Measurements from ENCODE around the gene LRMDA. TPM values are rescaled to one million over a fixed set of nuclear protein-coding genes. Genes with fewer than 3 reads are reported as not detected.

Gene LRMDA
- total RNA-seq, 1 experiment from 2014 or later, result not detected

DNA sequence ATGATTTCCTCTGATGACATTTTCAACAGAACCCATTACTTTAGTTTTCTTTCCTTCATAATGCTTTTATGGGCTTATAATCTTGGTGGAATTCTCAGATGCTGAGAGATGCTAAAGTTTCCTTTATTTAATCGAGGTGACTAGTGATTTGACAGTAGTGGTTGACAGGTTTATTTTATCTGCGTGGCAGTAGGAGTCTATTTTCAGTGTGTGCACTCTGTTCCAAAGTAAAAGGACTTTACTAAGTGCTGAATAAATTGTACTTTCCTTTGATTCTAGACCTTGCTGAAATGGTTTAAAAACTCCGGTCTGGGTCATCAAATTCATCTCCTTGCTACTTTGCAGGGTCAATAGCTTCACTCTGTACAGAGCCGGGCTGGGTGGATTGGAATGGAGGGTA lies 900.3 kb downstream of the LRMDA start:
- no peak for DNase-seq (ENCODE audit: low spot score)
- in situ Hi-C loops (cut with HindIII; ENCODE audit: low sequenced_read_pairs), result no loop called here

DNA sequence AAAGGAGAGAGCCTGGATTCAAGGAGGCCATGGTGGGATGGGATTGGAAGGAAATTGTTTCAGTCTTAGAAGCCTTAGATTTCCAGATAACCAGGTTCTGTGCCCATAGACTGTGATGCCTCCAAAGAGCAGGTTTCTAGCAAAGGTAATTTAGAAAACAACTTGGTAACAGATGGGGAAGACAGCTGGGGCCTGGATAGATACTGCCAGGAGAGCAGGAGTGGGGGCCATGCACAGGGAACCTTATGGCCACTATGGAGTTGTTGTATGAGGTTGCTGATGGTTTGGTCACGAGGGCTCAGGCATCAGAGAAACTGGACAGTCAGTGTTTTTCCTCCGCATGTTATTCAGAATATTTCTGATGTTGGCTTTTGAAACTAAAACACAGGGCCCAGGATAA lies 901.9 kb downstream of the LRMDA start:
- in situ Hi-C loops (cut with HindIII; ENCODE audit: low sequenced_read_pairs), result no loop called here

DNA sequence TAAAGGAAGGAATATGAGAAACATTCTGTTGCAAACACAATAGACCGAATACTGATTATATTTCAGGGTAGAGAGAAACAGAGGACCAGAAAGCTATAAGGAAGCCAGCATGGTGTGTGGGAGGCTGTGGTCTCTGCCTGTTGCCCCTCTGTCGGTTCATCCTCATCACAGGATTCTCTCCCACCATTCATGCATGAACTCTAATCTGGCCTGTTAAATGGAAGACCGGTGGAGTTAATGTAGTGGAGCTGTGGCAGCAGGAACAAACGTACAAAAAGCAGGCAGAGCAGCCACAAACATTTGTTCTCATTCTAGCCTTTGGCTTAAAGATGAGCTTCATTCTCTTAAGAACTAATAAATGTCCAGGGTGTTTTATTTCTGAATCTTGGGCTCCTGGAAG lies 902.4 kb downstream of the LRMDA start:
- peak; percentile 58 for DNase-seq (ENCODE audit: low spot score)
- in situ Hi-C loops (cut with HindIII; ENCODE audit: low sequenced_read_pairs), result no loop called here

More for the DNA sequence above, 901.9 kb downstream of the LRMDA start:
- DNase-seq (ENCODE audit: low spot score), result peak; percentile 98

DNA sequence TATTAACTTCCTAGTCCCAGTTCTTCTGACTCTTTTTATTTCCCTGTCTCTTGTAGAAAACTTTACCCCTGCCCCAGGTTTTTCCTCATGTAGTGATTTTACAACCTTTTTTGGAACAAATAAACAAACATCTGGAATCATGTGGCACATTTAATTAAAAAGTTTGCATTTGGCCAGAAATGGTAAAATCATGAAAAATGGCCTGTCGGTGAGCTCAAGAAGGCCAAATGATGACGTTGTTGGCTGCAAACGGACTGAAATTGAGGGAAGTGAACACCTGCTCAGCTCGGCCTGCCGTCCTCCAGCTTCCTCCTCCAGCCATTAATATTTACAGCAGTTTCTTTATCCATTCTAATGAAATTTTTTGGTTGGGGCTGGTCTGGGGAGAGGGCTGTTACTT lies 902.8 kb downstream of the LRMDA start:
- in situ Hi-C loops (cut with HindIII; ENCODE audit: low sequenced_read_pairs), result no loop called here
- DNase-seq (ENCODE audit: low spot score), result peak; percentile 15

DNA sequence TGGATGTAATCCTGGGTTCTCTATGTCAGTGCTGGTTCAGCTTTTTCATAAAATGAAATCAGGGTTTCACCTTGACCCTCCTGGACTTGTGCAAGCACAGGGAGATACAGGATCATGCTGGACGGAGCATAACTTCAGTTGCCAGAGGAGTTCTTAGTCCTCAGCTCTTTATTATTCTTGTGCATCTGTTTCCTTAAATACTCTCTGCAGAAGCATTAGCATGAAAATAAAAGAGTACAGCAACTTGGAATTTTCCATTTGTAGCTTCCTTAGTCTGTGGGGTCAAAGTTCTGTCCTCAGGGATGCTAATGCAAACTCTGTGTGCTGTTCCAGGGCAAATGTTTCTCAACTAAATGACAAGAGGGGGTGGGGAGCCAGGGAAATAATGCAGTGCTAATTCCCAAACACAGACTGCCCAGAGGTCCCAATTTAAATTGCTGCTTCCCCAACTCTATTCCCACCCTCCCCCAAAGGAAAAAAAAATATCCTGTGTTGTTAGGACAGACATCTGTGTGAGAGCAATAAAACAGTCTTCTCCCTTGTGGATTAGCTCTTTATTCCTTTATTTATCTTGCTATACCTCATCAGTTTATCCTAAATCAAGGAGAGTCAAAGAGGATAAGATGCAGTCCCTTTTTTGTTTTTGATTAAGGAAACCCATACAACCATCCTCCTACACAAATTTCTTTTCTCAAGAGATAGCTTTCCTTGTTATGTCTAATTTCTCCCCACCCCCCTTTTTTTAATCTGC lies 905.0 kb downstream of the LRMDA start:
- no peak for DNase-seq (ENCODE audit: low spot score)
- in situ Hi-C loops (cut with HindIII; ENCODE audit: low sequenced_read_pairs), result no loop called here

DNA sequence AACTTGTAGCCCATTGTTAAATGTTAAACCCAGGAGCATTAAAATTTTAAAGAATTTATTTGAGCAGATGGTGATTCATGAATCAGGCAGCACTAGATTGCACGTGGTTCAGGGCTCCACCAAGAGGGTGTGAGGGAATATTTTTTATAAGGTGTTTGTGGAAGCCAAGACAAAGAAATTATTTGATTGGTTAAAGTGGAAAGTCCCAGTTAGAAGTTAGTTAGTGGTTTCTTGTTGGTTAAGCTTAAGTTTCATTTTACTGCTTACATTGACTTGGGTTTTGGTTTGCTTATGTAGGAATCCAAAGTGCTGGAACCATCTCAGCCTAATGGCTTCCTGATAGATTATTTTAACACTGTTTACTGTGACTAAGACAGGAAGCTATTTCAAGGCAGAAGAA lies 906.2 kb downstream of the LRMDA start:
- in situ Hi-C loops (cut with HindIII; ENCODE audit: low sequenced_read_pairs), result no loop called here
- DNase-seq (ENCODE audit: low spot score), result no peak

DNA sequence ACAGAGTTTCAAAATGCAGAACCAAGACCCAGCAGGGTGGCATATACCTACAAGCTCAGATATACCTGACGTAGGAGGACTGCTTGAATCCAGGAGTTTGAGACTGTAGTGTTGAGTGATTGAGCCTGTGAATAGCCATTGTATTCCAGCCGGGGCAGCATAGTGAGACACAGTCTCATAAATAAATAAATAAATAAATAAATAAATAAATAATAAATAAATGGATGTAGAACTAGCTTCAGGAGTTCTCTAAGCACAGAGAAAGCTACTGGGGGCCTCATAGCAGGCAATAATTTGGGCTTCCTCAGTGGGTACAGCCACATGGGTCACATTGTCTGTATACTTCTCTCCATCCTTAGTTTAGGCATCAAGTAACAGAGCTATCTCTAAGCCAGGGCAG lies 906.8 kb downstream of the LRMDA start:
- in situ Hi-C loops (cut with HindIII; ENCODE audit: low sequenced_read_pairs), result no loop called here

DNA sequence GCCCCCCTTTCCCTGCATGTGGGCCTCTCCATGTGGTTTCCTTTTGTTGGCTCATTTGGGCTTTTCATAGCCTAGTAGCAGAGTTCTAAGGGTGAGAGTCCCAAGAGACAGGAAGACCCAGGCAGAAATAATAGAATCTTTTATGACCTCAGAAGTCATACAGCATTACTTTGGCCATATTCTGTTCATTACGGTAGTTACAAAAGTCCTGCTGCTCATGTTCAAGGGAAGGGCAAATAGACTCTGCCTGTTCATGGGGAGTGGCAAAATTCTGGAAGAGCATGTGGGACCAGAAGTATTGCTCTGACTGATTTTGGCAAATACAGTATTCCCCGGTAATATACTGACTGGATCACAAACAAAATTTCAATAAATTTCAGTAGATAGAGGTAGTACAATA lies 910.3 kb downstream of the LRMDA start:
- in situ Hi-C loops (cut with HindIII; ENCODE audit: low sequenced_read_pairs), result no loop called here
- no peak for DNase-seq (ENCODE audit: low spot score)

More for the DNA sequence above, 906.8 kb downstream of the LRMDA start:
- no peak for DNase-seq (ENCODE audit: low spot score)

DNA sequence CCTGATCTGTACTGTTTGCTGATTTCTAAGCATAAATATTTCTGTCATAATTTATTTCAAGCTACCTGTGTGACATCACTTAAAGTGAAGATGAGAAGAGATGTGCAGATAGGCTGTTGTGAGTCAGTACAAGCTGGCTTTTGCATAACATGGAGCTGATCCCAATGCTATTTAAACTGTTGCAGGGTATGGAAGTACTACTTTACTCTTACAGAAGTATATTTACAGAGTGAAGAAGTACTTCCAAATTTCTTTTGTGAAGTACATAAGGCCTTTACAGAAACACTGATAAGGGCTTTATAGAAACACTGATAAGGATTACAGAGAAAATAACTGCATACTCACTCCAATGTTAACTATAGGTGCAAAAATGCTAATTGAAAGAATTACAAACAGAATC lies 911.6 kb downstream of the LRMDA start:
- DNase-seq (ENCODE audit: low spot score), result no peak
- in situ Hi-C loops (cut with HindIII; ENCODE audit: low sequenced_read_pairs), result no loop called here

DNA sequence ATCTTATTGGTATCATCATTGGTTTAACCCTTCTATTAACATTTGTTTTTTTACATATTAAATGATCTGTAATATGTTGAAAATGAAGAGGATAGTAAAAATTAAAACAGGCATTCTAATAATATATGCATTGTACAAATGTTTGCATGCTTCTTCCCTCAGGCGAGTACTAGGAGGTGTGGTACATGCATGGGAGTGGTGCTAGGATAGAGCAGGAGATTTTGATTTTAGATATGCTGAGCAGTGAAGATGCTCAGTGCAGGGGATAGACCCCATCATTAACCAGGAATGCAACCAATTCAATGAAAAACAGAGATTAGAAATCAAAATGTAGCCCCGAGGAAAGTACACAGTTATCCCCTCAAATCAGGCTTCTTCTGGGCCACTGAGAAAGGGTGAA lies 916.4 kb downstream of the LRMDA start:
- no peak for DNase-seq (ENCODE audit: low spot score)
- in situ Hi-C loops (cut with HindIII; ENCODE audit: low sequenced_read_pairs), result no loop called here

DNA sequence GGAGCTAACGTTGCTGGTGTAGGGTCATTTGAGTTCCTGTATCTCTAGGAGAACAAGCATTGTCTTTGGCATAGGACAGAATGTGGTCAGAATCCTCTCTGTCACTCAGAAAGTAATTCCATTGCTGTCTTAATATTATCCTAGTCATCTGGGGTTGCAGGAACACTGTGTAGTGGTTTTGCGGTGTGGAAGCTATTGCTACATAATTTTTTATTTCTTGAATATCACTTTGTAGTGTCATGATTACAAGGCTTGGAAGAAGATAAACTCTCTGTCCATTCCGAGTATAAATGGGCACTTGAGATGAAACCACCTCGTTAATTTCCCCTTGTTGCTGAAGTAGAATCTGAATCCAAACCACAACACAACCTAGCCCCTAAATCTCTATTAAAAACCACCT lies 919.2 kb downstream of the LRMDA start:
- no peak for DNase-seq (ENCODE audit: low spot score)
- in situ Hi-C loops (cut with HindIII; ENCODE audit: low sequenced_read_pairs), result no loop called here

DNA sequence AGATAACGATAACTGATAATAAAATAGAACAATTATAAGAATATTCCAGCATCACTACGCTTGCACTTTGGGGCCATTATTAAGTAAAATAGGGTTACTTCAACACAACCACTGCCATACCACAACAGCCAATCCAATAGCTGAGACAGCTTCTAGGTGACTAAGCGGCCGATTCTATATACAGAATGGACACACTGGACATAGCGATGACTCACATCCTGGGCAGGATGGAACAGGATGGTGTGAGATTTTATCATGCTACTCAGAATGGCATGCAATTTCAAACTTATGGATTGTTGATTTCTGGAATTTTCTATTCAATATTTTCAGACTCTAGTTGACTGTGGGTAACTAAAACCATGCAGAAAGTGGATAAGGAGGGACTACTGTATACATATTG lies 920.9 kb downstream of the LRMDA start:
- DNase-seq (ENCODE audit: low spot score), result no peak

DNA sequence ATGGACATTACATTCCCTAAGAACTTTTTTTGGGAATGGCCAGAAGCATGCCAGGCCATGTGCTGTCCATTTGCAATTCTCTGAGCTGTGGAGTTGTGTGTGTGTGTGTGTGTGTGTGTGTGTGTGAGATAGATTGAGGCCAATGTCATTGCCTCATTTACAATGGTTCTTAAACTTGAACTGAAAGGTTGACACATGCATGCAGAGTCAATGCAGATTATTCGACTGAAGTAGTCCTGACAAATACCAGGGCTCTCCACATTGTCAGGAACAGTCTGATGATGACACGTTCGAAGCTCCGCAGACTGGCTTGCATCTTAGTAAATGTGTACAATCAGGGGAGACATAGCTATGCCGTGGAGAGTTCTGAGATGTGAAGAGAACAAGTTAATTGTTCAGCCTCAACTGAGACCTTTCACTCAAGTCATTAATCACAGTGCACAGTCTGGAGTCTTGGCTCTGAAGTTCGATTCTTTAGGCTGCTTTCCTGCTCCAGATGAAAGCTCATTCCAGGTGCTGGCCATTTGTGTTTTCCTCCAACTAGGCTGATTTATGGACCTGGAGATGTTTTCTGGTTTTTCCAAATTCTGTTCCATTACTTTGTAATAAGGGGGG lies 921.9 kb downstream of the LRMDA start:
- in situ Hi-C loops (cut with HindIII; ENCODE audit: low sequenced_read_pairs), result no loop called here
- DNase-seq (ENCODE audit: low spot score), result no peak

More for the DNA sequence above, 920.9 kb downstream of the LRMDA start:
- in situ Hi-C loops (cut with HindIII; ENCODE audit: low sequenced_read_pairs), result no loop called here

DNA sequence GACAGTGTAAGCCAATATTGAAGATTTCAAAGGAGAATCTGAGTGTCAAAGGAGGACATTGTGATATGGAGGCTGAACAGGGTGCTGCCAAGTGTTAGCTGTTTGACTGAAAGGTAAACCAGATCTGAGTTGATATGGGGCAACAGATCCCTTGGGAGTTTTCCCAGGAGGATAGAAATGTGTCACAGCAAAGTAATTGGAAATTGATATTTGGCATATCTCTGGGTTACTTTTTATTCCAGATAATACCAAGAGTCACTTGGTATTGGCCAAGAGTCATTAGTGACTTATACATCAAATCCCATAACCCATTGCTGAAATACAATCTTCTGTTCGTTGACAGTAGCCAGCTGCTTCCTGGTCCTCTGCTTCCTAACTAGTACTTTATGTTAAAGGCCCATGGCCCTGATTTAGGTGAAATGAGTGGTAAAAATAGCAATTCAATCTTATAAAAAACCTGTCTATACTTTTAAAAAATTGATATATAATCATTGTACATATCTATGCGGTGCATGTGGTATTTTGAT lies 922.9 kb downstream of the LRMDA start:
- in situ Hi-C loops (cut with HindIII; ENCODE audit: low sequenced_read_pairs), result no loop called here
- DNase-seq (ENCODE audit: low spot score), result no peak

DNA sequence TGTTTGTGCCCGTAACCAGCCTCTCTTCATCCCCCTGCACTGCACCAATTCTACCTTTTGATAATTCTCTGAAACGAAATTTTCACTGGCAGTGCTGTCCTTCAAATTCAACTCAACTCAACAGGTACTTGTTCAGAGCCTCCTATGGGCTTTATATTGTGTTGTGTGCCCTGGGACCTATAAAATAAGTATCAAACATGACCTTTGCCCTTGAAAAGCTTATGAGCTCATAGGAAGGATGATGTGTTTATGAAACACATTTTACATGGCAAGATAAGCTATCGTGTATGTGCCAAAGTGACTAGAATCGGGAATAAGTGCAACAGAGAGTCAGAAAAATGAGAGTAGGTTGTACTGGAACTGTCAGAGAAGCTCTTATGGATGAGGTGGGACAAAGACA lies 923.5 kb downstream of the LRMDA start:
- in situ Hi-C loops (cut with HindIII; ENCODE audit: low sequenced_read_pairs), result no loop called here
- DNase-seq (ENCODE audit: low spot score), result no peak

DNA sequence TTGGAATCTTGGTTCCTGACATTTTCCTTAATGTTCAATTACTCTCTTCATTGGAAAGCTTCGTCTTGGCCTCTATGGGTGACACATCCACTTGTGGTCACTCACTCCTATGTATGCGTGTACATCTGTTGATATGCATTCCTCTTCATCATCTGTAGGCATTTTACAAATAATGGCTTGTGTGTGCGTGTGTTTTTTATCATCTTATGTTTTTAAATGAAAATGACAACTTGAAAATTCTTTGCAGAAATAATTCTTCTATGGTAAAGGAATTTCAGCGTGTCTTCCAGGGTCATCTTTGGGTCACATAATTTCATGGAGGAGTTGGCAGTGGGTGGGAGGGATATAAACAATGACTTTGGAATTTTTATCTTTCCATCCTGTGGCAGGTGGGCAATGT lies 925.1 kb downstream of the LRMDA start:
- no peak for DNase-seq (ENCODE audit: low spot score)
- in situ Hi-C loops (cut with HindIII; ENCODE audit: low sequenced_read_pairs), result no loop called here

DNA sequence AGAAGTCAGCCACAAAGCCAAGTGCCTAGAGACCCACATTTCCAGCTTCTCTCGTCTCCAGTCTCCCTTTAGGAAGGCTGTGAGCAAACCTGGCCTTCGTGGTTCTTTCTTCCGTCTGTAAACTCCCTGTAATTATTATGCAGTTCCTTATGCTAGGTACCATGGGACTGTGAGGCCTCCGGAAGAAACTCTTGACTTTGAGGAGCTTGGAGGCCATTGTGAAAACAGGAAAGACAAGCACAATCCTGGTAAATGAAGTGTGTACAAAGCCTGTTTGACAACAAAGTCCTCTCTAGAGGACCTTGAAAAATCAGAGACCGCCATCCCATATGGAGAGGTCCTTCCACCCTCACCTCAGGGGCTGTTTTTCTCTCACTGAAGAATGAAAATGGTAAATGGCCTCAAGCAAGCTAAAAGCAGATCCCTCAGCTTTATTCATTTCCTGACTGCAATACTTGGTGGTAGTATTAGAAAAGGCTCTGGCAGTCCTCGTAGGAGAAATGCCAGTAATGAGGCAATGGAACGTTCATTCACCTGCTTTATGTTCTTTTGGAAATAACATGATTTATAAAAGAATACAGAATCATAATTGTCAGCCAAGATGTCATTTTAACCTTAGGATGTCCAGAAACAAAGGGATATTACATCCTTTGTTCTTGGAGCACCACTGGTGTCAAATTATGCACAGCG lies 926.4 kb downstream of the LRMDA start:
- DNase-seq (ENCODE audit: low spot score), result no peak
- in situ Hi-C loops (cut with HindIII; ENCODE audit: low sequenced_read_pairs), result no loop called here

DNA sequence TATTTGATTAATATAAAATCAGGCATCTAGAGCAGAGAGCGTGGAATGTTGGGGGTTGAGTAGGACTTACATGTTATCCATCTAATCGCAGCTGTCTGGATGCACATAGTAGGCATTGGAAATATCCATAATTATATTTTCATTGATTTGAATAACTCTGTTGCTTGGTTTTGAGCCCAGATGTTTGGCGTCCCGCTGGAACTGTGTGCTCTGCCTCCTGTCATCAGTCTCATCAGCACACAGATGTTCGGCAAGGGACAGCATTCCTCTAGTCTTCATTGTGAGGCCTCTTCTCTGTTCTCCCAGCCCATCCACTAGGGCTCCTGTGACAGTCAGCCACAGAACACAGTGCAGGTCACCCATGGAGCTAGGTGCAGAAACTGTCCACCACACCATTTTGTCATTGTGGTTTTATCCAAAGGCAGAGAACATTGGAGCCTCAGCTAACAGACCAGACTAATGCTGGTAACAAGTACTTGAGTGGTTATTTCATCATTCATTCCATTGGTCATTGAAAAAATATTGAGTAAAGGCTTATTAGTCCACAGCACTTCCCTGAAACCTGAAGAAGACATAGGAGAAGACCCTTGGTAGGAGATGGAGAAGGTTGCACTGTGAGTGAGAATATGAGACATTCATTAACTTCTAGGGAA lies 927.4 kb downstream of the LRMDA start:
- in situ Hi-C loops (cut with HindIII; ENCODE audit: low sequenced_read_pairs), result no loop called here
- DNase-seq (ENCODE audit: low spot score), result no peak

DNA sequence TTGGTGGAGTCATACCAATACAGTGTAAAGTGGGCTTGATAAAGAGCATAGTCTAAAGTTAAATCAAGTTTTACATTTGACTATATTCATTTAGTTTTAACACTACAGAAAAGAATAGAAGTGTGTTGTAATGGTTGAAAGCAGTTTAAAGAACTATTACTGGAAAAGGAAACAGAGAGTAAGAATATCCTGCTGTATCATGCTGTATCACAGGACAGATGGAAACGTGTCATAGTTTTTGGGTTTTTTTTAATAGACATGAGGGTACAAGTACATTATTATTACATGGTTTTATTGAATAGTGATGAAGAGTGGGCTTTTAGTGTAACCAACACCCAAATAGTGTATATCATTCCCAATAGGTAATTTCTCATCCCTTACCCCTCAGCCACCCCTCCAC lies 944.3 kb downstream of the LRMDA start:
- in situ Hi-C loops (cut with HindIII; ENCODE audit: low sequenced_read_pairs), result no loop called here

DNA sequence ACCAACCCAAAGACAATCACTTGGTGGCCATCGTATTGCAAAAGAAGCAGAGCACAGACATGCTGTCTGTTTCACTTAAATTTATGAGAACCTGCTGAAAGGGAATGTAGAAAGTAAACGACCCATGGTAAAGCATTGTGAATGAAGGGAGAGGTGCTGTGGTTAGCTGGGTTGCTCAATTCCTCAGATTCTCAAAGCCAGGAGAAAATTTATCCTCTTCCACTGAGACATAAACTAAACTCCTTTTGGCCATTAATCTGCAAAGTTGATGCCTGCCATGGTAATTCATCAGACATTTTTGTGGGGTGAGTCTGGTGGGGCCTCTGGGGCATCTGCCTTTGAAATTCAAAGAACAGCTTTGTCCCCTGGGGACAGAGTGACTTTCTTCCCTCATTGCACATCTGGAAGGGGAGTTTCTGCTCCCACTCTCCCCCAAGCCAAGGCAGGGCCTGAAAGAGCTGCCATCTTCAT lies 951.0 kb downstream of the LRMDA start:
- in situ Hi-C loops (cut with HindIII; ENCODE audit: low sequenced_read_pairs), result no loop called here
- DNase-seq (ENCODE audit: low spot score), result no peak

More for the DNA sequence above, 944.3 kb downstream of the LRMDA start:
- no peak for DNase-seq (ENCODE audit: low spot score)
